ENCODE data around the gene COL16A1. TPM values are rescaled to one million over a fixed set of nuclear protein-coding genes. Genes with fewer than 3 reads are reported as not detected.
"Not testable (repeated sequence)": the region's sequence is repeated elsewhere in the genome, so short reads cannot be mapped to it uniquely, and the experiment has no call there.

The COL16A1 gene
- total RNA-seq, 2 experiments from 2014 or later = 0.17 to 0.47 TPM

GRCh38 chr1:31714442-31715086 lies 10.7 kb upstream of the COL16A1 start:
- Mint-ChIP-seq H3K9me3 (no peaks in the 10 kb centered on the region), H3K36me3 (ENCODE audit: low read depth) (no peaks in the 10 kb centered on the region), H3K27ac (no peak overlapping the region), H3K27me3 (ENCODE audit: low read depth) (peaks cover 39% of the 10 kb centered on the region), H3K4me1 (ENCODE audit: low read depth) (peaks cover 8% of the 10 kb centered on the region), H3K4me3 (no peak overlapping the region)
- DNase-seq = peak; percentile 43
- CTCF ChIA-PET = interaction anchor here (0.6 to 6.4 kb wide), 7 partner anchors 10 to 396 kb away, joined by 3 to 29 read pairs (median 3); no protein-coding TSS in a partner anchor
- intact Hi-C loops (cut with micrococcal nuclease) = loop anchor here (1.0 kb wide), 2 partner anchors 31 to 74 kb away; no protein-coding TSS in a partner anchor

GRCh38 chr1:31712630-31713029 lies 8.8 kb upstream of the COL16A1 start:
- no peaks in the 10 kb centered on the region for H3K9me3 Mint-ChIP-seq
- H3K4me3 Mint-ChIP-seq = no peak overlapping the region
- no peak overlapping the region for H3K27ac Mint-ChIP-seq
- H3K27me3 Mint-ChIP-seq (ENCODE audit: low read depth) = peaks cover 45% of the 10 kb centered on the region
- CTCF ChIA-PET = interaction anchor here (1.1 to 6.4 kb wide), 4 partner anchors 9 to 350 kb away, joined by 3 to 29 read pairs (median 4); no protein-coding TSS in a partner anchor
- no peaks in the 10 kb centered on the region for H3K36me3 Mint-ChIP-seq (ENCODE audit: low read depth)
- no peak for DNase-seq
- peaks cover 13% of the 10 kb centered on the region for H3K4me1 Mint-ChIP-seq (ENCODE audit: low read depth)
- intact Hi-C loops (cut with micrococcal nuclease) = no loop called here

DNA sequence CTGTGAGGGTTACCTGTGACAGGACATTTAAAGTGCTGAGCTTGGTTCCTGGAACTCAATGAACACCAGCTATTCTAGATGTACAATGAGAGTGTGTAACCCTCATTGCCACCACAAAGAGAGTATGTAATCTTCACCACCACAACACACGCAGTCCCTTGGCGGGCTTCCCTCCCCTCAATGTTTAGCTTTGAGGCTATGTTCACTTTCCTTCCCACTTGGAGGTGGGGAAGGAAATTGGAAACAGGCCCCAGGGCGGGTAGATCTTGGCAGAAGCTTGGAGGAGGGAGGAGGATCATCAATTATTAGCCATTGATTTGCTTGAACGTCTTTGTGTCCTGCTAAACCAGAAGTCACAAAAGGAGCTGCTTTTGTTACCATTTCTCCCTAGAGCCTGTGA lies 8.3 kb upstream of the COL16A1 start:
- Mint-ChIP-seq H3K9me3 (no peaks in the 10 kb centered on the region), H3K27ac (no peak overlapping the region), H3K4me1 (ENCODE audit: low read depth) (peaks cover 15% of the 10 kb centered on the region), H3K27me3 (ENCODE audit: low read depth) (peaks cover 46% of the 10 kb centered on the region), H3K36me3 (ENCODE audit: low read depth) (no peaks in the 10 kb centered on the region), H3K4me3 (no peak overlapping the region)
- CTCF ChIA-PET = interaction anchor here (0.6 to 6.4 kb wide), 6 partner anchors 10 to 351 kb away, joined by 3 to 29 read pairs (median 4); no protein-coding TSS in a partner anchor
- intact Hi-C loops (cut with micrococcal nuclease) = no loop called here
- no peak for DNase-seq

GRCh38 chr1:31708324-31708723 lies 4.5 kb upstream of the COL16A1 start:
- no peak overlapping the region for H3K4me3 Mint-ChIP-seq
- H3K27me3 Mint-ChIP-seq (ENCODE audit: low read depth) = peaks cover 45% of the 10 kb centered on the region
- DNase-seq = no peak
- peaks cover 26% of the 10 kb centered on the region for H3K4me1 Mint-ChIP-seq (ENCODE audit: low read depth)
- intact Hi-C loops (cut with micrococcal nuclease) = no loop called here
- H3K9me3 Mint-ChIP-seq = no peaks in the 10 kb centered on the region
- H3K27ac Mint-ChIP-seq = no peak overlapping the region
- H3K36me3 Mint-ChIP-seq (ENCODE audit: low read depth) = no peaks in the 10 kb centered on the region
- CTCF ChIA-PET = interaction anchor here (1.6 kb wide), 1 partner anchor 46 kb away, joined by 3 read pairs; no protein-coding TSS in a partner anchor

GRCh38 chr1:31707711-31708110 lies 3.9 kb upstream of the COL16A1 start:
- Mint-ChIP-seq H3K27me3 (ENCODE audit: low read depth) (peaks cover 42% of the 10 kb centered on the region), H3K9me3 (no peaks in the 10 kb centered on the region), H3K4me1 (ENCODE audit: low read depth) (peaks cover 26% of the 10 kb centered on the region), H3K36me3 (ENCODE audit: low read depth) (no peaks in the 10 kb centered on the region), H3K27ac (no peak overlapping the region), H3K4me3 (no peak overlapping the region)
- CTCF ChIA-PET = interaction anchor here (1.3 to 1.6 kb wide), 2 partner anchors 38 to 46 kb away, joined by 3 read pairs; no protein-coding TSS in a partner anchor
- intact Hi-C loops (cut with micrococcal nuclease) = no loop called here
- DNase-seq = peak; percentile 21

DNA sequence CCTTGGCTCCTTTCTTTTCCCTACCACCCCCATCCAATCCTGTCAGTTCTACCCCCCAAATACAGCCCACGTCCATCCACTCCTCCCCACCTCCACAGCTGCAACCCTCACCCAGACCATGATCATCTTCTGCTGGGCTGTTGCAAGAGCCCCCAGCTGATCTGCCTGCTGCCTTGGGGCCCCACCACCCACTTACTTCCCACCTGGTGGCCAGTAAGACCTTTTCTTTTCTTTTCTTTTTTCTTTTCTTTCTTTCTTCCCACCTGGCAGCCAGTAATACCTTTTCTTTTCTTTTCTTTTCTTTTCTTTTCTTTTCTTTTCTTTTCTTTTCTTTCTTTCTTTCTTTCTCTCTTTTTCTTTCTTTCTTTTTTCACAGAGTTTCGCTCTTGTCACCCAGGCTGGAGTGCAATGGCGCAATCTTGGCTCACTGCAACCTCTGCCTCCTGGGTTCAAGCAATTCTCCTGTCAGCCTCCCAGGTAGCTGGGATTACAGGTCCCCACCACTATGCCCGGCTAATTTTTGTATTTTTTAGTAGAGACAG lies 3.3 kb upstream of the COL16A1 start:
- H3K9me3 Mint-ChIP-seq; H3K36me3 Mint-ChIP-seq (ENCODE audit: low read depth); H3K4me3 Mint-ChIP-seq; intact Hi-C loops (cut with micrococcal nuclease); DNase-seq; H3K27ac Mint-ChIP-seq: not testable (repeated sequence)
- CTCF ChIA-PET = interaction anchor here (0.6 to 1.6 kb wide), 3 partner anchors 37 to 404 kb away, joined by 3 to 4 read pairs (median 3); no protein-coding TSS in a partner anchor
- peaks cover 39% of the 10 kb centered on the region for H3K27me3 Mint-ChIP-seq (ENCODE audit: low read depth)
- peaks cover 26% of the 10 kb centered on the region for H3K4me1 Mint-ChIP-seq (ENCODE audit: low read depth)

GRCh38 chr1:31706384-31707058 lies 2.7 kb upstream of the COL16A1 start:
- peaks cover 26% of the 10 kb centered on the region for H3K4me1 Mint-ChIP-seq (ENCODE audit: low read depth)
- no peak overlapping the region for H3K27ac Mint-ChIP-seq
- no peaks in the 10 kb centered on the region for H3K9me3 Mint-ChIP-seq
- peaks cover 37% of the 10 kb centered on the region for H3K27me3 Mint-ChIP-seq (ENCODE audit: low read depth)
- CTCF ChIA-PET = interaction anchor here (0.6 to 1.7 kb wide), 3 partner anchors 20 to 403 kb away, joined by 3 to 4 read pairs (median 4); no protein-coding TSS in a partner anchor
- H3K4me3 Mint-ChIP-seq = no peak overlapping the region
- DNase-seq = no peak
- no peaks in the 10 kb centered on the region for H3K36me3 Mint-ChIP-seq (ENCODE audit: low read depth)
- intact Hi-C loops (cut with micrococcal nuclease) = no loop called here

GRCh38 chr1:31705080-31705866 lies 1.5 kb upstream of the COL16A1 start:
- Mint-ChIP-seq H3K36me3 (ENCODE audit: low read depth) (no peaks in the 10 kb centered on the region), H3K27ac (no peak overlapping the region), H3K4me3 (peak overlapping the region; percentile 16), H3K9me3 (no peaks in the 10 kb centered on the region), H3K4me1 (ENCODE audit: low read depth) (peaks cover 28% of the 10 kb centered on the region), H3K27me3 (ENCODE audit: low read depth) (peaks cover 37% of the 10 kb centered on the region)
- DNase-seq = peak; percentile 87
- CTCF ChIA-PET = interaction anchor here (0.6 to 2.8 kb wide), 12 partner anchors 9 to 156 kb away, joined by 3 to 16 read pairs (median 3); no protein-coding TSS in a partner anchor
- intact Hi-C loops (cut with micrococcal nuclease) = loop anchor here (1.0 to 2.0 kb wide), 3 partner anchors 41 to 141 kb away; no protein-coding TSS in a partner anchor

GRCh38 chr1:31704271-31705079 lies 658 bp upstream of the COL16A1 start:
- Mint-ChIP-seq H3K4me3 (peak overlapping the region; percentile 16), H3K9me3 (no peaks in the 10 kb centered on the region), H3K36me3 (ENCODE audit: low read depth) (no peaks in the 10 kb centered on the region), H3K27me3 (ENCODE audit: low read depth) (peaks cover 37% of the 10 kb centered on the region), H3K27ac (no peak overlapping the region), H3K4me1 (ENCODE audit: low read depth) (peaks cover 31% of the 10 kb centered on the region)
- CTCF ChIA-PET = interaction anchor here (0.6 to 2.8 kb wide), 12 partner anchors 10 to 140 kb away, joined by 3 to 16 read pairs (median 3); no protein-coding TSS in a partner anchor
- DNase-seq = peak; percentile 30
- intact Hi-C loops (cut with micrococcal nuclease) = loop anchor here (1.0 to 2.0 kb wide), 3 partner anchors 40 to 140 kb away; no protein-coding TSS in a partner anchor

DNA sequence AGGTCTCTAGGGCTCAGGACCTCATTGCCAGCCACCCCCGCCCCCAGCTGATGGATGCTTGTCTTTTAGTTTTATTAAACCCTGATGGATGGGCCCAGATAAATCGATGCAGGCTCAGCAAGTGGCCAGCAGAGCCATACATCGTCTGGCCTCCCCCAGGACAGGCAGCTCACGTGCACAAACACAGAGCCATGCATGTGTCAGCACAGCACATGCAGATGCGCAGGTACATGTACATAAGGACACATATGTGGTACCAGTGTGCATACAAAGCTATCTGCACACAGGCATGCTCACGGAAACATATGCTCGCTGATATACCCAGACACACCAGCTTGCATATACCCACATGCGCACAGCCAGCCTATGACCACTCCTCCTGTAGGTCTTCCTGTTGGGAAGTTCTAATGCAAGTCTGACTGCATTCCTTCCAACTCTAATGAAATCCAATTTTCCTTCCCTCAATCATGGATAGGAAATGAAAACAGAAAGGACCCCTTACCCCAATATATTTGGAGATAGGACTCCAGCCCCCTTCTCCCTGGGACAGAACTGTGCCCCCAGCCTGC lies 897 bp downstream of the COL16A1 start:
- intact Hi-C loops (cut with micrococcal nuclease) = no loop called here
- DNase-seq = no peak
- Mint-ChIP-seq H3K4me3 (no peak overlapping the region), H3K27ac (no peak overlapping the region), H3K36me3 (ENCODE audit: low read depth) (no peaks in the 10 kb centered on the region), H3K9me3 (no peaks in the 10 kb centered on the region), H3K27me3 (ENCODE audit: low read depth) (peaks cover 29% of the 10 kb centered on the region), H3K4me1 (ENCODE audit: low read depth) (peaks cover 37% of the 10 kb centered on the region)
- CTCF ChIA-PET = interaction anchor here (0.7 to 2.8 kb wide), 4 partner anchors 9 to 39 kb away, joined by 3 to 12 read pairs (median 4); no protein-coding TSS in a partner anchor
